SHP77 (cell line): Measurements from ENCODE around the gene GLB1L2.

Source experiments
- DNase-seq, 2 experiments: peaks; one replicate each; lab custom pipeline; 2025; lab: John Stamatoyannopoulos, UW

The GLB1L2 gene

DNA sequence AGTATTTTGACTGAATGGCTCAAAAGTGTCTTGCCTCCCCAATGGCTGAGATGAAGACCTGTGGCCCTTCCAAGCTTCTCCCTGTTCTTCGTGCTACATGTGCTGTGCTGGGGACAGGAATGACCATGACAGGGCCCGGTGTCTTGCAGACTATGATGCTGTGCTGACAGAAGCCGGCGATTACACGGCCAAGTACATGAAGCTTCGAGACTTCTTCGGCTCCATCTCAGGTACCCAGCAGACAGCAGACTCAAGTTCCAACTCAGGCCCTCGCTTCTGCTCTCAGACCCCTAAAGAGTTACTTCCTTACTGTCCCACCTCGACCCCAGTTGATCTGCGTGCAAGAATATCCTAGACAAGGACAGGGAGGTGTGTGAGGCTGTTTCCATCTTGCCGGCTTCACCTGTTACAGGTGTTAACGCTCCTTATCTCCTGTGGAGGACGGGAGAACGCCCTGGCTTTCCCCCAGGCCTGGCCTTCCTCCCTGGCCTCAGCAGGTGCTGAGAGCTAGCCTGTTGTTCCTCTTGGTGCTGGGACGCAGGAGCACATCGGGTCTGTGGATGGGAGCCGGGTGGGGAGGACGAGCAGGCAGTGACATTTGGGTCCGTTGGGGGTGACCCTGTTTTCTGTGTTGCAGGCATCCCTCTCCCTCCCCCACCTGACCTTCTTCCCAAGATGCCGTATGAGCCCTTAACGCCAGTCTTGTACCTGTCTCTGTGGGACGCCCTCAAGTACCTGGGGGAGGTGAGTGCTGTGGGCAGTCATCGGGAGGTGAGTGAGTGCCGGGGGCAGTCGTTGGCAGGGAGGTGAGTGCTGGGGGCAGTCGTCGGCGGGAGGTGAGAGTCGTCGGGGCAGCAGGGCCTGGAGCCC lies 38.1 kb downstream of the GLB1L2 start:
- DNase-seq, result no peak

GRCh38 chr11:134370526-134371435 lies 39.0 kb downstream of the GLB1L2 start:
- DNase-seq, result no peak

GRCh38 chr11:134371436-134372185 lies 39.8 kb downstream of the GLB1L2 start:
- no peak for DNase-seq

DNA sequence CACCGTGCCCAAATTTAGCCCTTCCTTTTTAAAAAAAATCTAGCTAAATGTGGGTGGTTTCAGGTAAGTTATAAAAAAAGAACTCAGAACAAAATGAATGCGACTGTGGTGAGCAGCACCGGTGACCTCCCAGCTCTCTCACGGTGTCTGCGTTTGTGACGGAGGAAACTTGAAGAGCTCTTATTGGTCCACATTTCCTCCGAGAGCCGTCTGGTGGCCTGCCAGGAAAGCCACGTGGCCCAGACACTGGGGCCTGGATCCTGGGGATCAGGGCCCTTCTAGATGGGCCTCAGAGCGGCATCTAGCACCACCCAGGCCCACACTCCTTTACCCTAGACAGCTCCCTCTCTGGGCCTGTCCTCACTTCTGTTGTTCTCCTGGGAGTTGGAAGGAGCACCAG lies 40.7 kb downstream of the GLB1L2 start:
- no peak for DNase-seq

- peak; percentile 62 to 71 for DNase-seq
These were observed 41.2 kb downstream of the GLB1L2 start for GRCh38 chr11:134372961-134373360.

- no peak for DNase-seq
These were observed 41.8 kb downstream of the GLB1L2 start for GRCh38 chr11:134373591-134374052.

GRCh38 chr11:134374171-134374570 lies 42.4 kb downstream of the GLB1L2 start:
- DNase-seq, result no peak

DNA sequence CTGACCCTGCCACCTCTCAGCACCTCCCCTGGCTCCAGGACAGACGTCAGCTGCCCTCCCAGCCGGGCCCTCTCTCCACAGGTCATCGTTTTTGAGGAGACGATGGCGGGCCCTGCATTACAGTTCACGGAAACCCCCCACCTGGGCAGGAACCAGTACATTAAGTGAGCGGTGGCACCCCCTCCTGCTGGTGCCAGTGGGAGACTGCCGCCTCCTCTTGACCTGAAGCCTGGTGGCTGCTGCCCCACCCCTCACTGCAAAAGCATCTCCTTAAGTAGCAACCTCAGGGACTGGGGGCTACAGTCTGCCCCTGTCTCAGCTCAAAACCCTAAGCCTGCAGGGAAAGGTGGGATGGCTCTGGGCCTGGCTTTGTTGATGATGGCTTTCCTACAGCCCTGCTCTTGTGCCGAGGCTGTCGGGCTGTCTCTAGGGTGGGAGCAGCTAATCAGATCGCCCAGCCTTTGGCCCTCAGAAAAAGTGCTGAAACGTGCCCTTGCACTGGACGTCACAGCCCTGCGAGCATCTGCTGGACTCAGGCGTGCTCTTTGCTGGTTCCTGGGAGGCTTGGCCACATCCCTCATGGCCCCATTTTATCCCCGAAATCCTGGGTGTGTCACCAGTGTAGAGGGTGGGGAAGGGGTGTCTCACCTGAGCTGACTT lies 43.2 kb downstream of the GLB1L2 start:
- no peak for DNase-seq

GRCh38 chr11:134376150-134376921 lies 44.5 kb downstream of the GLB1L2 start:
- no peak for DNase-seq

DNA sequence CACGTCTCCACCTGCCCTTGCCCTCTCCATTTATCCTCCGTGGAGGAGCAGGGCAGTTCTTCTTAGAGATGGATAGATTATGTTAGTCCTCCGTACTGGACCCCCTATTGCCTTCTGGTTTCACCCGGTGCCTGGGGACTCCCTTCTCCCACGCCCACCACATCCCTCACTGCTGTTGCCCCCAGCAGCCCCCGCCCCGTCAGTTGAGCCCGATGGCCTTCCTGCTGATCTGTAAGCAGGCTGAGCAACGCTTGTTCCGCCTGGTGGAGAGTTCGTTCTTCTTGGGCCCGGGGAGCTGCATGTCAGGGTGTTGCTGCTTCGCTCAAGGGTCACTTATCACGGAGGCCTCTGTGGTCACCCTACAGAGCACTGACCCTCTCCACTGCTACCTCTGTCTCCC lies 46.1 kb downstream of the GLB1L2 start:
- no peak for DNase-seq

GRCh38 chr11:134379241-134379640 lies 47.5 kb downstream of the GLB1L2 start:
- no peak for DNase-seq

DNA sequence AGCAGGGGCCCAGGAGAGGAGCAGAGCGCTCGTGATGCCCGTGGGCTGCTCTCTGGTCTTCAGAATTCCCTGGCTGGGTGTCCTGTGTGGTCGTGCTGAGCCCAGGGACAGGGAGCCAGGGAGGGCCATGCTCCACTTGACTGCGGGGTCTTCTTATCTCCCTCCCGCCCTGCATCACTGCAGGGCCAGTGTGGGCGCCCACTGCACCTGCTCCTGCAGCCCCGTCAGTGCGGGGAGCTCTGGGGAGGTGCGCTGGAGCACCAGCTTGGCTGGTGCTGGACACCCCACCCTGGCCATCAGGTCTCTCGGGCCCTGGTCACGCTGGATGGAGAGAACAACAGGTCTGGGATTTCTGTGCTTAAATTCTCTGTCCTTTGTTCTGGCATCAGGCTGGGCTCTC lies 48.4 kb downstream of the GLB1L2 start:
- no peak for DNase-seq

DNA sequence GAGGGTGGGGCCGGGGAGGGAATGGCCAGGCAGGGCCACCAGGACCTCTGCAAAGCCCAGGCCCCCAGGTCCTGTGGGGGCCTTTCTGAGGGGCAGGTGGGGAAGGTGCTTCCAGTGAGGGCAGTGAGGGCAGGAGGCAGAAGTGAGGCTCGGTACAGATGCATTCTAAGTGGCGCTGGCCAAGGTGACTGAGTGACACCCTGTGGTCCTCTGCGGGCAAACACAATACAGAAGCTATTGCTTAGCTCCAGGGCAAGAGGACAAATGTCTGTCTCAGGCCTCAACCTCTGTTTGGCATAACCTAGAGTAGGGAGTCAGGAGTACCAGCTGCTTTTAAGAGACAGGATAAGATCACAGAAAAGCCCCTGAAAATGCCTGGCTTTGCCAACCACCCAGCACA lies 49.0 kb downstream of the GLB1L2 start:
- DNase-seq, result no peak

- DNase-seq, result no peak
These were observed 50.5 kb downstream of the GLB1L2 start for GRCh38 chr11:134382257-134382656.

DNA sequence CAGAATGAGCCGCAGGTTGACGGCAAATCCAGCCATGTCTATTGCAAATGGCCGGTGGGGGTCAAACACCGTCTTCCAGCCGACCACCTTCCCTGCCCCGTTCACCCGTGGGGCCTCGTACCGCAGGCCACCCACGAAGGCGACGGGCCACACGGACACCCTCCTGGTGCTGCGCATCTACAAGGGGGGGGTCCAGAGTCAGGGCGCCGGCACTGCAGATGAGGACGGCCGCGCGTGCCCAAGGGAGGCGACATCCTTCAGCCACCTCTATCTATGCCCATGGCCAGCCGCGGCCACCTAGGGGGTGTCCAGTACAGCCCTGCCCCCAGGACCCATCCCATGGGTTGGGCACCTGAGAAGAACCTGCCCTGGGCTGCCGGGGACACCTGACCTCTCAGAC lies 51.0 kb downstream of the GLB1L2 start:
- DNase-seq, result no peak

GRCh38 chr11:134383576-134384221 lies 51.9 kb downstream of the GLB1L2 start:
- DNase-seq, result no peak

GRCh38 chr11:134384406-134384805 lies 52.6 kb downstream of the GLB1L2 start:
- no peak for DNase-seq

DNA sequence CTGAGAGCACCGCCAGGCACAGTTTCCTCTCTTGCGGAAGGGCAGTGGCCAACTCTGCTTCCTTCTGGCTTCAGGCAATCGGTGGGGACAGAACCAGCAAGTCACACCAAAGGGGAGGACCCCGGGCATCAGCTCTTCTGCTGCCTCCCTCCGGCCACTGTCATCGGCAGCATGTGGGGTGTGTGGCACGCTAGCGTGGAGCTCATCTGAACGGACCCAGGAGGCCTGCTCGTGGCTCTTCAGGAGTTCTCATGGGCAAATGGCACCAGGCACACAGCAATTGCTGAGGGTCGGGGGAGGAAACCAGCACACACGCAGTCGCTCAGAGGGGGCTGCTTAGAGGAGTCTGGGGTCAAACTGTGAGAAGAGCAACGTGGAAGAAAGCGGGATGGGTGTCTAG lies 53.4 kb downstream of the GLB1L2 start:
- DNase-seq, result no peak

GRCh38 chr11:134385774-134386565 lies 54.2 kb downstream of the GLB1L2 start:
- DNase-seq, result peak; percentile 76 to 83
